WERI-Rb-1 (cell line): Measurements from ENCODE around the gene CORIN.

Experiments
- DNase-seq: peaks from one replicate; pipeline ENCODE4 v3.0.0-alpha.2; 2020
- H3K27ac ChIP-seq: fragments of 250-450 bp; sonication (Bioruptor Pico); 2 replicates; pipeline ENCODE4 v1.5.1; 2020; ENCODE audit warnings: mild to moderate bottlenecking, moderate library complexity
- H3K27me3 ChIP-seq: fragments of 250-450 bp; sonication (Bioruptor Pico); 2 replicates; pipeline ENCODE4 v1.5.1; 2021; ENCODE audit warnings: mild to moderate bottlenecking, low read depth, moderate library complexity; ENCODE audit not compliant: insufficient read depth, severe bottlenecking
- H3K36me3 ChIP-seq: fragments of 250-450 bp; sonication (Bioruptor Pico); 2 replicates; pipeline ENCODE4 v1.5.1; 2020; ENCODE audit warnings: mild to moderate bottlenecking, moderate library complexity
- H3K4me3 ChIP-seq: 2 replicates; pipeline ENCODE4 v1.5.1; 2011; ENCODE audit warnings: low read depth, mild to moderate bottlenecking, control low read depth, low read length
- H3K9me3 ChIP-seq: fragments of 250-450 bp; sonication (Bioruptor Pico); 2 replicates; pipeline ENCODE4 v1.5.1; 2021; ENCODE audit warnings: mild to moderate bottlenecking, moderate library complexity; ENCODE audit not compliant: severe bottlenecking
- TF ChIP-seq, protein P1 (sequence below): IDR thresholded peaks from 2 replicates; pipeline ENCODE4 v1.5.1; 2011; ENCODE audit warnings: low read depth, mild to moderate bottlenecking, control low read depth, inconsistent platforms, low read length

CORIN gene

DNA sequence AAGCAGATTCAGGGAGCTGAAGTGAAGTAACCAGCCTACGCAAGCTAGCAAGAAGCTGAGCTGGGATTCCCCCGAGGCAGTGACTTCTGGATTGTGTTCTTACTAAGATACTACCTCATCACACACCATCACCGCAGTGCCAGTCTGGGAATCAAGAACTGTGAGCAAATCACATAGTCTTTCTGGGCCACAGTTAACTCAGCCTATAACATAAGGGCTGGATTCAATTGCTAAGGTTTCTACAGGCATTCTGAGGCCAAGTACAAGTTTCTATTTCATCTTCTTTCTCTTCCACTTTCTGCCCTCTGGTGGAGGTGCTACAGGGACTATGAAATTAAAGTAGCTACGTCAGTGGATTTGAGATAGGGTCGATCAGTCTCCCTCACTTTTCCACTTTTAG, 1.4 kb upstream of the CORIN start:
- Histone ChIP-seq H3K36me3 (no peaks in the 10 kb centered on the region; the same call in 1 of the 2 replicates), H3K27me3 (no peaks in the 10 kb centered on the region), H3K27ac (no peak overlapping the region), H3K9me3 (no peaks in the 10 kb centered on the region), H3K4me3 (no peak overlapping the region)
- DNase-seq, result no peak
- TF ChIP-seq, protein P1, sequence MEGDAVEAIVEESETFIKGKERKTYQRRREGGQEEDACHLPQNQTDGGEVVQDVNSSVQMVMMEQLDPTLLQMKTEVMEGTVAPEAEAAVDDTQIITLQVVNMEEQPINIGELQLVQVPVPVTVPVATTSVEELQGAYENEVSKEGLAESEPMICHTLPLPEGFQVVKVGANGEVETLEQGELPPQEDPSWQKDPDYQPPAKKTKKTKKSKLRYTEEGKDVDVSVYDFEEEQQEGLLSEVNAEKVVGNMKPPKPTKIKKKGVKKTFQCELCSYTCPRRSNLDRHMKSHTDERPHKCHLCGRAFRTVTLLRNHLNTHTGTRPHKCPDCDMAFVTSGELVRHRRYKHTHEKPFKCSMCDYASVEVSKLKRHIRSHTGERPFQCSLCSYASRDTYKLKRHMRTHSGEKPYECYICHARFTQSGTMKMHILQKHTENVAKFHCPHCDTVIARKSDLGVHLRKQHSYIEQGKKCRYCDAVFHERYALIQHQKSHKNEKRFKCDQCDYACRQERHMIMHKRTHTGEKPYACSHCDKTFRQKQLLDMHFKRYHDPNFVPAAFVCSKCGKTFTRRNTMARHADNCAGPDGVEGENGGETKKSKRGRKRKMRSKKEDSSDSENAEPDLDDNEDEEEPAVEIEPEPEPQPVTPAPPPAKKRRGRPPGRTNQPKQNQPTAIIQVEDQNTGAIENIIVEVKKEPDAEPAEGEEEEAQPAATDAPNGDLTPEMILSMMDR, result peak; percentile 19; the same call in 1 of the 2 replicates

DNA sequence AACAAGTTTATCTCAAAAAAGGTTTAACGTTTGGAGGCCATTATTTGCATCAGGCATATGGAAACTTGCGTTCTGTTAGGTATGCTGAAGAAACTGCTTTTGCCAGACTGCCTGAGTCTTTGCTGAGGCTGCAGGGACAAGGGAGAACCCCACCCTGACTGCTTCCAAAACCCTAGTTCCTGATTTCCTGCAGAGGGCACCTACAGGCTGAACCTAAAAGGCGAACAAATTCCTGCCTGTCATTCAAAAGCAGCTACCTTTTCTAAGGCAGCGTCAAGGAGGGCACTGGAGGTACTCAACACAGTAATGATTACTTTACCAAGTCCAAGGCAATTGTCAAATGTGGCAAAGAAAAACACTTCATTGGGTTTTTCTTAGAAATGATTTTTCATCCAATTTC, 578 bp upstream of the CORIN start:
- Histone ChIP-seq H3K36me3 (no peaks in the 10 kb centered on the region; the same call in 1 of the 2 replicates), H3K27me3 (no peaks in the 10 kb centered on the region), H3K9me3 (no peaks in the 10 kb centered on the region), H3K4me3 (no peak overlapping the region), H3K27ac (no peak overlapping the region)
- no peak for DNase-seq
- TF ChIP-seq, protein P1, result no peak

DNA sequence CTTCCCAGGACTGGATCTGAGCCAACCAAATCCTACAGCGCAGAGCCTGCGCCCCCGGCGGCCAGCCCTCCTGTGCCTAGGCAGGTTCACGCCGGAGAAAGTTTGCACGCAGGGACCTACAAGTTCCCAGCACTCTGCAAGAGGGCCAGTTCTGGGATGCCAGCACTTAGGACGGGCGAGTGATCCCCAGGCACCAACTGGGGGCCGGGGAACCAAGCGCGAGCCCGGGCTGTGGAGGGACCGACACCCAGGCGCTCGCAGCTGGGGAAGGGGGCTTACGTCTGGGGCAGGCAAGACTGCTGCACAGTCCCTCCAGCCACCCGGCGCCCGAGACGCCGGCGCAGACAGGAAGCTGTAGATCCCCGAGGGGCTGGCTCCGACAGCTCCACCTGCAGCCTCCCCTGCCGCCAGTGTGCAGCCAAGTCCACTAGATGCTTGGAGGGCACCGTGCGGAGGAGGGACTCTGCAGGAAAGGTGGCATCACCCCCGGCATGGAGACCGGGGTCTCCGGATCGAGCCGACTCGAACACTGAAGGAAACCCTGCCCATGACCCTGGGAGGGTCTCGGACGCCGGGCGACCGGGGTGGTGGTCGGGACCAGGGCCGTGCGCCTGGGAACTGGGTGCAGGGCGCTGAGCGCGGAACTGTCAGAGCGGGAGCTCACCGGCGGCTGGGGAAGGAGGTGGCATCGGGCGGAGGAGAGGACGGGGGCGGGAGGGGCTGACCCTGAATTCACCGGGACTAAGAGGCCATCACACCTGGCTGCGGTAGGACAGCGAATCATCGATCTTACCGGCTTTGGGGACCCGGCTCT, 566 bp downstream of the CORIN start:
- peak overlapping the region; percentile 94 for H3K4me3 ChIP-seq

DNA sequence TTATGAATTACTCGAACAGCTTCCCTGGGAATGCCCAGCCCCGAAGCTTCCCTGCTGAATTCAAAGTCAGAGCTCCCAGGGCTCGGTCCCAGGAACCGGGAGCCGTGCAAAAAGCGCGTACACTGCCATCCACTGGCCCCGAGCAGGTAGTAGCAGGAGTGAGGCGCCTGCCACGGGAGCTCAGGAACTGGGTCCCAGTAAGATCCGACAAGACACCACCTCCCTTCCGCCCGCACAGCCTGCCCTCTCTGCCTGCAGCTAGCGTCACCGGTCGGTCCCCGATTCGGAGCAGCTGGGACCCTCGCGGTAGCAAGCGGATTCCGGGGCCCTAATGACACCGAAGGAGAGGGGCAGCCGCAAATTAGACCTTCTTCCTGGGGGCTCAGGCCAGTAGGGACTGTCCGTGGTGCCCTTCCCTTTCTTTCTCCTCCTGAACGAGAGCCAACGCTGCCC, 1.2 kb downstream of the CORIN start:
- peak overlapping the region; percentile 94 for H3K4me3 ChIP-seq
- TF ChIP-seq, protein P1, result peak; percentile 90
- no peaks in the 10 kb centered on the region for H3K36me3 ChIP-seq
- peak; percentile 92 for DNase-seq
- H3K27ac ChIP-seq, result peak overlapping the region; percentile 69
- H3K9me3 ChIP-seq, result no peaks in the 10 kb centered on the region
- no peaks in the 10 kb centered on the region for H3K27me3 ChIP-seq

More for the DNA sequence above, 566 bp downstream of the CORIN start:
- H3K36me3 ChIP-seq, result no peaks in the 10 kb centered on the region
- DNase-seq, result peak; percentile 75
- no peaks in the 10 kb centered on the region for H3K9me3 ChIP-seq
- H3K27me3 ChIP-seq, result no peaks in the 10 kb centered on the region
- peak overlapping the region; percentile 69 for H3K27ac ChIP-seq
- TF ChIP-seq, protein P1, result no peak

DNA sequence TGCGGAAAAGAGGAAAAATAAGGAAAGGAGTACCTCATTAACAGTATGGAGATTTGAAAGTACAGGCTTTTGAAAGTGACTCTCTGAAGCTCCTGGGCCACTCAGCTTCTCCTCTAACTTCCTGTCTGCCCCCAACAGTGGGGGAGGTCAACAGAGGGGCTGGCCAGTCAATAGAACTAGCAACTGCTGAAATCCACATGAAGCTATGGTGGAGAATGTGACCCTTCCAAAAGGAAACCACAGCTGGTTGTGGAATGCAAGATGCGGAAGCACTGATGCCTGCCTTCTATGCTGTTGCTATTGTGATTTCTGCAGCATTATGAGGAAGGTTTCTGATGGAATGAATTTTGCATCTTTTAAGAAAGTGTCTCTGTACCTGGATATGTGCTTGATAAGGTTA, 2.4 kb downstream of the CORIN start:
- TF ChIP-seq, protein P1, result no peak
- Histone ChIP-seq H3K27ac (no peak overlapping the region), H3K27me3 (no peaks in the 10 kb centered on the region), H3K4me3 (no peak overlapping the region), H3K9me3 (no peaks in the 10 kb centered on the region), H3K36me3 (no peaks in the 10 kb centered on the region)
- no peak for DNase-seq
